H1 (cell line): ENCODE data around the gene ZC3H14. TPM values are rescaled to one million over a fixed set of nuclear protein-coding genes. Genes with fewer than 3 reads are reported as not detected.

Source experiments
- CTCF ChIA-PET: fragments of 300-600 bp; sonication (Branson Sonifier 250); formaldehyde crosslinking; loops from one replicate; lab custom pipeline; 2021; ENCODE audit not compliant: partially characterized antibody; lab: Charles Lee
- POLR2A ChIA-PET: fragments of 300-600 bp; sonication (Branson Sonifier 250); formaldehyde crosslinking; loops from one replicate; lab custom pipeline; 2021; ENCODE audit warnings: inconsistent platforms; ENCODE audit not compliant: partially characterized antibody; lab: Charles Lee
- DNase-seq, 2 experiments: peaks; one replicate each; pipeline versions ENCODE4 v3.0.0 to v3.0.0-alpha.2; 2010 to 2022; ENCODE audit warnings: low spot score in 2 of 2, low read depth in 1 of 2, mixed read lengths in 1 of 2
- FAIRE-seq: peaks from 2 replicates; lab custom pipeline; 2011; peaks lifted over from hg19 to GRCh38; lab: Jason Lieb, UNC
- H2AFZ ChIP-seq: 2 replicates; pipeline ENCODE4 v1.8.1; 2012; ENCODE audit warnings: low read length, inconsistent platforms
- H2AK5ac ChIP-seq: 2 replicates; pipeline ENCODE4 v1.6.1; 2013; ENCODE audit warnings: low read depth, low read length
- H2BK120ac ChIP-seq: replicated peaks from 2 replicates; pipeline ENCODE3; 2013; ENCODE audit warnings: low read depth, low read length, inconsistent platforms
- H2BK12ac ChIP-seq: 2 replicates; pipeline ENCODE4 v1.6.1; 2013; ENCODE audit warnings: low read depth, low read length
- H2BK15ac ChIP-seq: 2 replicates; pipeline ENCODE4 v1.6.1; 2013; ENCODE audit warnings: low read length
- H2BK20ac ChIP-seq: 2 replicates; pipeline ENCODE4 v1.6.1; 2013; ENCODE audit warnings: low read length
- H2BK5ac ChIP-seq: 2 replicates; pipeline ENCODE4 v1.6.1; 2013; ENCODE audit warnings: low read depth, low read length
- H3K14ac ChIP-seq: 2 replicates; pipeline ENCODE4 v1.6.1; 2013; ENCODE audit warnings: inconsistent platforms; ENCODE audit not compliant: insufficient read length
- H3K18ac ChIP-seq: 2 replicates; pipeline ENCODE4 v1.6.1; 2013; ENCODE audit warnings: low read length; ENCODE audit errors: extremely low read depth
- H3K23ac ChIP-seq: 2 replicates; pipeline ENCODE4 v1.6.1; 2013; ENCODE audit warnings: inconsistent platforms; ENCODE audit not compliant: insufficient read length
- H3K23me2 ChIP-seq: 2 replicates; pipeline ENCODE4 v1.6.1; 2013; ENCODE audit warnings: low read depth, low read length
- H3K27ac ChIP-seq: 2 replicates; pipeline ENCODE4 v1.6.1; 2011; ENCODE audit warnings: low read depth, low read length, inconsistent platforms
- H3K27me3 ChIP-seq, 4 experiments: replicated peaks in 1 of 4; 1 replicate in 1 of 4; 2 replicates in 3 of 4; pipeline versions ENCODE4 v1.6.1 to v1.8.1; 2011 to 2013; ENCODE audit warnings: low read length in 3 of 4, mild to moderate bottlenecking in 3 of 4, inconsistent platforms in 2 of 4, mixed read lengths in 2 of 4, moderate library complexity in 1 of 4; ENCODE audit not compliant: control insufficient read depth in 3 of 4, insufficient read depth in 3 of 4; ENCODE audit errors: extremely low read depth in 1 of 4
- H3K36me3 ChIP-seq, 4 experiments: 2 replicates each; pipeline versions ENCODE4 v1.6.1 to v1.8.1; 2011 to 2013; ENCODE audit warnings: mild to moderate bottlenecking in 4 of 4, low read length in 3 of 4, moderate library complexity in 2 of 4, control low read depth in 1 of 4, inconsistent platforms in 1 of 4; ENCODE audit not compliant: insufficient read depth in 4 of 4, control insufficient read depth in 2 of 4
- H3K4ac ChIP-seq: replicated peaks from 2 replicates; pipeline ENCODE3; 2013; ENCODE audit warnings: low read length, low read depth, mixed read lengths, inconsistent platforms; ENCODE audit not compliant: insufficient read length
- H3K4me1 ChIP-seq, 4 experiments: replicated peaks in 1 of 4; 1 replicate in 1 of 4; 2 replicates in 3 of 4; pipeline versions ENCODE4 v1.6.1 to v1.8.1; 2011 to 2013; ENCODE audit warnings: low read length in 3 of 4, inconsistent platforms in 2 of 4, mixed read lengths in 1 of 4; ENCODE audit not compliant: insufficient read depth in 4 of 4, control insufficient read depth in 3 of 4
- H3K4me2 ChIP-seq, 2 experiments: 2 replicates each; pipeline versions ENCODE4 v1.6.1 to v1.8.1; 2011 to 2013; ENCODE audit warnings: low read depth in 2 of 2, low read length in 2 of 2, control low read depth in 1 of 2, inconsistent platforms in 1 of 2, mild to moderate bottlenecking in 1 of 2; ENCODE audit not compliant: insufficient read depth in 1 of 2
- H3K4me3 ChIP-seq, 4 experiments: fragments of 200-600, 300-600 bp in 1 of 4; sonication (generic), shearing (Covaris generic), sonication (Bioruptor Twin) in 1 of 4; 2 replicates each; pipeline versions ENCODE4 v1.5.1 to v1.8.1; 2011 to 2016; ENCODE audit warnings: low read length in 4 of 4, low read depth in 3 of 4, control low read depth in 2 of 4, inconsistent platforms in 2 of 4, mild to moderate bottlenecking in 2 of 4, mixed read lengths in 1 of 4, moderate library complexity in 1 of 4; ENCODE audit not compliant: insufficient read depth in 2 of 4; ENCODE audit errors: extremely low read depth in 1 of 4
- H3K56ac ChIP-seq: replicated peaks from 2 replicates; pipeline ENCODE3; 2013; ENCODE audit warnings: low read depth, mild to moderate bottlenecking, mixed read lengths, low read length, inconsistent platforms; ENCODE audit not compliant: insufficient read length
- H3K79me1 ChIP-seq: 2 replicates; pipeline ENCODE4 v1.6.1; 2013; ENCODE audit warnings: low read depth, low read length, control low read depth
- H3K79me2 ChIP-seq, 2 experiments: 2 replicates each; pipeline versions ENCODE4 v1.6.1 to v1.8.1; 2012 to 2013; ENCODE audit warnings: low read length in 2 of 2, mild to moderate bottlenecking in 2 of 2, inconsistent platforms in 1 of 2; ENCODE audit not compliant: insufficient read depth in 2 of 2, control insufficient read depth in 1 of 2
- H3K9ac ChIP-seq, 4 experiments: replicated peaks in 1 of 4; 1 replicate in 1 of 4; 2 replicates in 3 of 4; pipeline versions ENCODE4 v1.6.1 to v1.8.1; 2011 to 2013; ENCODE audit warnings: low read depth in 3 of 4, low read length in 3 of 4, control low read depth in 2 of 4, mild to moderate bottlenecking in 2 of 4, moderate library complexity in 2 of 4, inconsistent platforms in 1 of 4; ENCODE audit errors: extremely low read depth in 1 of 4
- H3K9me3 ChIP-seq, 2 experiments: 2 replicates each; pipeline versions ENCODE4 v1.6.1 to v1.8.1; 2012 to 2013; ENCODE audit warnings: mild to moderate bottlenecking in 2 of 2, moderate library complexity in 2 of 2, control low read depth in 1 of 2, inconsistent platforms in 1 of 2, low read depth in 1 of 2, low read length in 1 of 2, mixed read lengths in 1 of 2; ENCODE audit not compliant: insufficient read depth in 2 of 2
- H4K20me1 ChIP-seq, 2 experiments: replicated peaks in 1 of 2; 2 replicates each; pipeline versions ENCODE3 to v1.8.1; 2011 to 2013; ENCODE audit warnings: inconsistent platforms in 2 of 2, low read length in 2 of 2, mild to moderate bottlenecking in 1 of 2; ENCODE audit not compliant: insufficient read depth in 2 of 2, control insufficient read depth in 1 of 2
- H4K5ac ChIP-seq: 2 replicates; pipeline ENCODE4 v1.6.1; 2013; ENCODE audit warnings: low read length, low read depth, mixed read lengths, inconsistent platforms; ENCODE audit not compliant: insufficient read length
- H4K8ac ChIP-seq: 2 replicates; pipeline ENCODE4 v1.8.0; 2013; ENCODE audit warnings: mild to moderate bottlenecking, moderate library complexity, low read length, inconsistent platforms; ENCODE audit not compliant: insufficient read depth; ENCODE audit errors: extremely low read depth
- H4K91ac ChIP-seq: replicated peaks from 2 replicates; pipeline ENCODE3; 2013; ENCODE audit warnings: low read length, mixed read lengths, inconsistent platforms; ENCODE audit not compliant: insufficient read length
- CHD2 ChIP-seq: IDR thresholded peaks from 2 replicates; pipeline ENCODE4 v1.6.1; 2012; ENCODE audit warnings: low read length, improper control_type of control experiment
- CTBP2 ChIP-seq: IDR thresholded peaks from 2 replicates; pipeline ENCODE4 v1.7.0; 2011; ENCODE audit warnings: borderline replicate concordance, mild to moderate bottlenecking, moderate library complexity, mixed read lengths, low read length; ENCODE audit not compliant: insufficient read depth, insufficient read length
- FOSL1 ChIP-seq: IDR thresholded peaks from 2 replicates; pipeline ENCODE4 v1.6.1; 2011; ENCODE audit warnings: mild to moderate bottlenecking, low read depth, low read length, moderate library complexity; ENCODE audit not compliant: insufficient read depth
- JUN ChIP-seq: IDR thresholded peaks from 2 replicates; pipeline ENCODE4 v1.6.1; 2011; ENCODE audit warnings: low read depth, mild to moderate bottlenecking, improper control_type of control experiment, low read length
- POLR2A ChIP-seq, 2 experiments: IDR thresholded peaks; 1 replicate in 1 of 2; 2 replicates in 1 of 2; pipeline ENCODE4 v1.6.1; 2011; ENCODE audit warnings: low read depth in 2 of 2, low read length in 2 of 2, mild to moderate bottlenecking in 2 of 2; ENCODE audit errors: control extremely low read depth in 1 of 2
- RNF2 ChIP-seq: fragments of 200-900, 300-1000 bp; sonication (generic); IDR thresholded peaks from 2 replicates; pipeline ENCODE4 v1.7.1; 2016; ENCODE audit warnings: borderline replicate concordance, low read depth, mild to moderate bottlenecking, antibody characterized with exemption, low read length; ENCODE audit not compliant: poor library complexity, severe bottlenecking; ENCODE audit errors: missing control alignments
- SIN3A ChIP-seq, 2 experiments: IDR thresholded peaks in 1 of 2; conservative IDR thresholded peaks in 1 of 2; 2 replicates each; pipeline ENCODE4 v1.6.1; 2011 to 2012; ENCODE audit warnings: low read length in 2 of 2, improper control_type of control experiment in 1 of 2, low read depth in 1 of 2, mild to moderate bottlenecking in 1 of 2
- SIRT6 ChIP-seq: IDR thresholded peaks from one replicate; pipeline ENCODE4 v1.7.1; 2012; ENCODE audit warnings: low read length, inconsistent platforms
- SIX5 ChIP-seq: IDR thresholded peaks from 2 replicates; pipeline ENCODE4 v1.6.1; 2011; ENCODE audit warnings: mild to moderate bottlenecking, low read depth, low read length
- SP2 ChIP-seq: IDR thresholded peaks from 2 replicates; pipeline ENCODE4 v1.6.1; 2012; ENCODE audit warnings: mild to moderate bottlenecking, low read length, inconsistent platforms
- SRF ChIP-seq: IDR thresholded peaks from 2 replicates; pipeline ENCODE4 v1.6.1; 2011; ENCODE audit warnings: mild to moderate bottlenecking, low read depth, low read length, moderate library complexity
- ZNF274 ChIP-seq: IDR thresholded peaks from 2 replicates; pipeline ENCODE4 v1.7.0; 2012; ENCODE audit warnings: low read length, borderline replicate concordance; ENCODE audit errors: extremely low read depth
- WGBS, 2 experiments: shearing (Covaris generic) in 1 of 2; methylation state at CpG; one replicate each; pipeline versions ENCODE4 v1.1.6 to v1.1.7; 2013 to 2015; ENCODE audit warnings: low lambda C conversion rate in 2 of 2, mixed read lengths in 2 of 2, inconsistent platforms in 1 of 2, low coverage in 1 of 2, missing lambda C conversion rate in 1 of 2; ENCODE audit not compliant: insufficient replicate concordance in 2 of 2, insufficient coverage in 1 of 2, insufficient read length in 1 of 2; ENCODE audit errors: extremely low coverage in 1 of 2, missing lambda C conversion rate in 1 of 2; 5-methylcytosine and 5-hydroxymethylcytosine counted together
- polyA plus RNA-seq, 7 experiments: library from polyadenylated mRNA; depleted of rRNA in 3 of 7; stranded (reverse) in 5 of 7; unstranded in 2 of 7; fragments of >200 nt in 5 of 7; fragments of 200-250 nt in 2 of 7; gene quantifications; 1 replicate in 5 of 7; 2 replicates in 1 of 7; 4 replicates in 1 of 7; pipeline versions ENCODE4 v1.2.1 to v1.2.3, GENCODE V29; 2011 to 2013; ENCODE audit warnings: missing spikeins in 2 of 7, mixed read lengths in 2 of 7
- total RNA-seq: library from RNA; stranded (reverse); fragmentation: NEBNext Ultra II Directional; extraction: Animal tissue kit (Norgen Biotek cat#: 25700); gene quantifications from 2 replicates; pipeline ENCODE4 v1.2.1, GENCODE V29; 2021
- TF ChIP-seq, protein P1 (sequence below): IDR thresholded peaks from 2 replicates; pipeline ENCODE4 v1.6.1; 2011; ENCODE audit warnings: low read length, improper control_type of control experiment

Gene ZC3H14
- total and polyA plus RNA-seq, 2 of the 8 experiments (the other 6 are each of a cell fraction or from before 2014, with no cell fraction given) = 86.0 to 99.1 TPM

DNA sequence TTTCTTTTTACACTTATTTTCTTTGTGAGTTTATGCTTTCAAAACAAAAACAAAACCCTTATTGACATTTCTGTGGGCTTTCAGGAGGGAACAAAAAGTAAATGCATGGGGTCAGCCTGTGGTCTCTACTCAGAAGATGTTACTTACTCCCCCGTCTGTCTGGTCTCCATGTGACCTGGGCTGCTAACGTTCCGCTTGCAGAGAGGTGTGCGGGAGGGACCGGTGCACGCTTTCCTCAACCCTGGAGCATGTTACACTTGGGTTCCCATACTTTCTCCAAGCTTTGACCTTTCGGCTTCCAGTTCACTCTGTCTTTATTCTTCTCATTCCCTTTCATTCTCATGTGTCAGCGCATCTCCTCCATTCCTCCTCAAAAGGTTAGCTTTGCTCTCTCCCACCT, 36.5 kb downstream of the ZC3H14 start:
- no peaks in the 10 kb centered on the region for H3K23me2 ChIP-seq
- H2AFZ ChIP-seq = no peak overlapping the region
- ChIA-PET CTCF (interaction anchor here (0.7 kb wide), 1 partner anchor 14 kb away, joined by 3 read pairs; no protein-coding TSS in a partner anchor), POLR2A (interaction anchor here (1.0 kb wide), 1 partner anchor 17 kb away, joined by 3 read pairs; no protein-coding TSS in a partner anchor)
- no peak for DNase-seq
- no peak for FAIRE-seq
- no peak overlapping the region for H4K91ac ChIP-seq
- H3K14ac ChIP-seq = no peak overlapping the region
- no peak overlapping the region for H3K9ac ChIP-seq
- H3K18ac ChIP-seq = no peak overlapping the region
- H2BK120ac ChIP-seq = no peak overlapping the region
- no peak overlapping the region for H2AK5ac ChIP-seq
- peaks cover 0 to 2% of the 10 kb centered on the region in 2 experiments for H4K20me1 ChIP-seq
- H4K5ac ChIP-seq = no peak overlapping the region
- no peak overlapping the region for H2BK5ac ChIP-seq
- WGBS, 2 experiments = 94% methylated on average over 8 of the region's 8 CpGs; no CpG with 5 or more reads in 1 of the 2 experiments
- H3K4me3 ChIP-seq = no peak overlapping the region
- peak overlapping the region; percentile 45; the same call in 1 of the 2 replicates for H4K8ac ChIP-seq
- peaks cover 21 to 85% (median 62%) of the 10 kb centered on the region in 4 experiments for H3K36me3 ChIP-seq
- no peak overlapping the region for H3K4me2 ChIP-seq
- H3K4ac ChIP-seq = no peak overlapping the region
- H3K56ac ChIP-seq = no peak overlapping the region
- no peaks in the 10 kb centered on the region for H3K79me2 ChIP-seq
- H3K27me3 ChIP-seq = no peaks in the 10 kb centered on the region
- H3K4me1 ChIP-seq = no peaks in the 10 kb centered on the region
- H2BK20ac ChIP-seq = no peak overlapping the region
- no peaks in the 10 kb centered on the region for H3K9me3 ChIP-seq
- H3K27ac ChIP-seq = peak overlapping the region; percentile 47; the same call in 1 of the 2 replicates
- H2BK12ac ChIP-seq = no peak overlapping the region
- H3K79me1 ChIP-seq = no peaks in the 10 kb centered on the region; the same call in 1 of the 2 replicates
- no peak overlapping the region for H3K23ac ChIP-seq
- no peak overlapping the region for H2BK15ac ChIP-seq
- TF ChIP-seq CTBP2 = no peak
- TF ChIP-seq CHD2 = no peak
- TF ChIP-seq, protein P1, sequence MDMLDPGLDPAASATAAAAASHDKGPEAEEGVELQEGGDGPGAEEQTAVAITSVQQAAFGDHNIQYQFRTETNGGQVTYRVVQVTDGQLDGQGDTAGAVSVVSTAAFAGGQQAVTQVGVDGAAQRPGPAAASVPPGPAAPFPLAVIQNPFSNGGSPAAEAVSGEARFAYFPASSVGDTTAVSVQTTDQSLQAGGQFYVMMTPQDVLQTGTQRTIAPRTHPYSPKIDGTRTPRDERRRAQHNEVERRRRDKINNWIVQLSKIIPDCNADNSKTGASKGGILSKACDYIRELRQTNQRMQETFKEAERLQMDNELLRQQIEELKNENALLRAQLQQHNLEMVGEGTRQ = no peak
- TF ChIP-seq SP2 = no peak
- TF ChIP-seq SRF = no peak
- no peak for TF ChIP-seq SIX5
- no peak for TF ChIP-seq RNF2
- TF ChIP-seq SIRT6 = no peak
- TF ChIP-seq ZNF274 = no peak
- TF ChIP-seq JUN = no peak
- no peak for TF ChIP-seq POLR2A (IDR thresholded peaks at IDR 0.05; ENCODE audit: control extremely low read depth in 1 of 2, low read depth in 2 of 2, low read length in 2 of 2)
- no peak for TF ChIP-seq SIN3A (conservative IDR thresholded peaks at IDR 0.05 in 1 of 2, IDR thresholded peaks at IDR 0.05 in 1 of 2; ENCODE audit: low read depth in 1 of 2, low read length in 2 of 2)
- no peak for TF ChIP-seq FOSL1
